HUES48 (cell line): ENCODE data around the gene PPP1R13B.

Source experiments
- H3K27ac ChIP-seq: one replicate; pipeline ENCODE4 v1.7.0; 2013; ENCODE audit warnings: low read depth, low read length, inconsistent platforms
- H3K27me3 ChIP-seq: 2 replicates; pipeline ENCODE4 v1.6.1; 2013; ENCODE audit warnings: mild to moderate bottlenecking, low read length; ENCODE audit not compliant: control insufficient read depth, insufficient read depth
- H3K36me3 ChIP-seq: 2 replicates; pipeline ENCODE4 v1.6.1; 2013; ENCODE audit warnings: low read length; ENCODE audit not compliant: control insufficient read depth, insufficient read depth
- H3K4me1 ChIP-seq: 2 replicates; pipeline ENCODE4 v1.6.1; 2013; ENCODE audit warnings: mild to moderate bottlenecking, low read length; ENCODE audit not compliant: control insufficient read depth, insufficient read depth
- H3K4me3 ChIP-seq: 2 replicates; pipeline ENCODE4 v1.5.1; 2013; ENCODE audit warnings: mild to moderate bottlenecking, low read depth, low read length
- H3K9ac ChIP-seq: 2 replicates; pipeline ENCODE4 v1.6.1; 2013; ENCODE audit warnings: mild to moderate bottlenecking, low read depth, low read length, moderate library complexity
- H3K9me3 ChIP-seq: 2 replicates; pipeline ENCODE4 v1.6.1; 2013; ENCODE audit warnings: low read length; ENCODE audit not compliant: control insufficient read depth, insufficient read depth

The PPP1R13B gene

GRCh38 chr14:103738701-103739451, 108.5 kb downstream of the PPP1R13B start:
- no peaks in the 10 kb centered on the region for H3K9me3 ChIP-seq

DNA sequence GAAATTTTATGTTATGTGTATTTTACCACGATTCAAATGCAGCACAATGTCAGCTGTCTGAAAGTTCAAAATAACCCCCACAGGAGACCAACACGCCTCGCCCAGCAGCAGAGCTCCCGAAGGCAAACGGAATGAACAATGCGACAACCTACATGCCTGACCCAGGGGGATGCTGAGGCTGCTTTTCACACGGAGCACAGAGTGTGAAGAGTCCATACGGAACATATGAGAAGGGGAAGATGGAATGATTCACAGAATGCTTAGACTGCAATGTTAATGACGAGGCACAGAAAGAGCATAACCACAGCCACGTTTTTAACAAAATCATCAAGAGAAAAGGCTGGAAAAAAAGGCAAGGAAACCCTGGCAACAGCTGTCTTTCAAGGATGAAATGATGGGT, 109.2 kb downstream of the PPP1R13B start:
- no peaks in the 10 kb centered on the region for H3K9me3 ChIP-seq
- no peaks in the 10 kb centered on the region for H3K27me3 ChIP-seq
- no peak overlapping the region for H3K9ac ChIP-seq
- no peak overlapping the region for H3K27ac ChIP-seq
- no peak overlapping the region for H3K4me3 ChIP-seq
- H3K36me3 ChIP-seq, result peaks cover 12% of the 10 kb centered on the region; the same call in 1 of the 2 replicates
- no peaks in the 10 kb centered on the region for H3K4me1 ChIP-seq

More at GRCh38 chr14:103738701-103739451, 108.5 kb downstream of the PPP1R13B start:
- no peak overlapping the region for H3K27ac ChIP-seq
- H3K36me3 ChIP-seq, result peaks cover 5% of the 10 kb centered on the region; the same call in 1 of the 2 replicates
- no peak overlapping the region for H3K4me3 ChIP-seq
- H3K4me1 ChIP-seq, result no peaks in the 10 kb centered on the region
- no peak overlapping the region for H3K9ac ChIP-seq
- no peaks in the 10 kb centered on the region for H3K27me3 ChIP-seq

DNA sequence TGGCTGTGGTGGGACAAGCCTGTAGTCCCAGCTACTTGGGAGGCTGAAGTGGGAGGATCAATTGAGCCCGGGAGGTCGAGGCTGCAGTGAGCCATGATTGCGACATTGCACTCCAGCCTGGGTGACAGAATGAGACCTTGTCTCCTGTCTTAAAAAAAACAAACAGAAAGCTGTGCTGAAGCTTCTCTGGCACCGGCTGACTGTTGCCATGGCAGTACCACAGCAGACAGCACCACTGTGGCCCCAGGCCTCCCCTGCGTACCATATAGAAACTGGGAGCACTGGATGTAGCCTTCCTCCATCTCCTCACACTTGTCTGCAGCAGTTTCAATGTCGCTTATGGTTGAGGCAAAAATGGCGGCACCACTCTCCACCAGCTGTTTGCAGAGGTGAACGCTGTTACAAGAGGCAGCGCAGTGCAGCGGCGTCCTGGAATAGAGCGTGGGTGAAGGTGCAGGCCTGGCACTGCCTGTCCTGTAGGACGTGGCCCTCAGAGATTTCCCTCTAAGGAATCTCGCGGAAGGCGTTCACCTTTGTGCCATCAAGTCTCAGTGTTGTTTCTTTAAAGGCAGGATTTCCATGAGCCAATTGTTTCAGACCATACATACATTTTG, 109.8 kb downstream of the PPP1R13B start:
- Histone ChIP-seq H3K36me3 (peaks cover 19% of the 10 kb centered on the region), H3K27ac (no peak overlapping the region), H3K9me3 (no peaks in the 10 kb centered on the region)

GRCh38 chr14:103736546-103737431, 110.6 kb downstream of the PPP1R13B start:
- H3K9me3 ChIP-seq, result no peaks in the 10 kb centered on the region
- H3K4me3 ChIP-seq, result no peak overlapping the region
- no peak overlapping the region for H3K9ac ChIP-seq
- no peak overlapping the region for H3K27ac ChIP-seq
- H3K27me3 ChIP-seq, result no peaks in the 10 kb centered on the region
- peaks cover 22% of the 10 kb centered on the region for H3K36me3 ChIP-seq
- no peaks in the 10 kb centered on the region for H3K4me1 ChIP-seq

More for the DNA sequence above, 109.8 kb downstream of the PPP1R13B start:
- Histone ChIP-seq H3K9ac (no peak overlapping the region), H3K27me3 (no peaks in the 10 kb centered on the region), H3K4me1 (no peaks in the 10 kb centered on the region), H3K4me3 (no peak overlapping the region)

GRCh38 chr14:103735815-103736545, 111.4 kb downstream of the PPP1R13B start:
- no peaks in the 10 kb centered on the region for H3K4me1 ChIP-seq
- H3K9ac ChIP-seq, result no peak overlapping the region
- H3K9me3 ChIP-seq, result no peaks in the 10 kb centered on the region
- H3K27ac ChIP-seq, result no peak overlapping the region
- H3K36me3 ChIP-seq, result peaks cover 26% of the 10 kb centered on the region
- no peak overlapping the region for H3K4me3 ChIP-seq
- H3K27me3 ChIP-seq, result no peaks in the 10 kb centered on the region

DNA sequence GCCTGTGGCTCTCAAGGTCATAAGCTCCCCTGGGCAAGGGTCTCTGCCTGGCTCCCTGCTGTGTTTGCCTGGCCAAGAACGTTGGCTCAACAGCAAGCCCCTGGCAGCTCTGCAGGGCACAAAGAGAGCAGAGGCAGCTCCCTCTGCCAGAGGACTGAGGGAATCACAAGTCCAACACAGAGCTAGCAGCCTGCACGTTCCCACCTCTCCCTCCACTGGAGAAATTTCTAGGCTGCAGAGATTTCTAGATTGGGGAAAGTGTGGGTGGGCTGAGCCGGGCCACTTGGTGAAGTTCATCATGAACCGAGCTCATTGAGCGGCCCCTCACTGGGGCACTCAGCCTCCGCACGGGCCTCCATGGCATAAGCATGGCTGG, 111.9 kb downstream of the PPP1R13B start:
- Histone ChIP-seq H3K4me3 (no peak overlapping the region), H3K9ac (no peak overlapping the region), H3K9me3 (no peaks in the 10 kb centered on the region), H3K36me3 (peaks cover 29% of the 10 kb centered on the region), H3K27me3 (no peaks in the 10 kb centered on the region), H3K4me1 (no peaks in the 10 kb centered on the region), H3K27ac (no peak overlapping the region)

GRCh38 chr14:103735022-103735421, 112.4 kb downstream of the PPP1R13B start:
- no peak overlapping the region for H3K4me3 ChIP-seq
- H3K9ac ChIP-seq, result no peak overlapping the region
- peaks cover 33% of the 10 kb centered on the region for H3K36me3 ChIP-seq
- H3K4me1 ChIP-seq, result no peaks in the 10 kb centered on the region
- no peaks in the 10 kb centered on the region for H3K27me3 ChIP-seq
- no peaks in the 10 kb centered on the region for H3K9me3 ChIP-seq
- no peak overlapping the region for H3K27ac ChIP-seq

- Histone ChIP-seq H3K36me3 (peaks cover 40% of the 10 kb centered on the region), H3K4me3 (no peak overlapping the region), H3K4me1 (no peaks in the 10 kb centered on the region), H3K9me3 (no peaks in the 10 kb centered on the region), H3K9ac (no peak overlapping the region), H3K27ac (no peak overlapping the region), H3K27me3 (no peaks in the 10 kb centered on the region)
Measured at GRCh38 chr14:103734081-103734888, 113.1 kb downstream of the PPP1R13B start.

DNA sequence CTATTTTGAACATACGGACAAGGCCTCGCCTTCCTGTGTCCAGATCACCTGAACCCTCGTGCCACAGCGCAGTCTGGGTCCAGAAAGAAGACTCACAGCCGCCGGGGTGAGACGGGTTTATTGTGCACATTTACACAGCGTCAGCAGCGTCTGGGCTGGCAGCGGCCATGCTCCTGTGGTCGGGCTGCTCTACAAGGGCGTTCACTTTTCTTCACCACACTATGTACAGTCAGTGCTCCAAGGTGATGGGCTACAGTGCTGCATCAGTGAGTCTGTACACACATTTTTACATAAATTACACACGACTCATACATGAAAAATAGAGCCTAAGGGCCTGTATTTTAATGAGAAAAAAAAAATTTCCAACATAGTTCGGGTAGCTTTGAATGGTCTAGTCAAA, 113.7 kb downstream of the PPP1R13B start:
- Histone ChIP-seq H3K9ac (no peak overlapping the region), H3K4me3 (no peak overlapping the region), H3K27ac (no peak overlapping the region), H3K36me3 (peaks cover 45% of the 10 kb centered on the region), H3K9me3 (no peaks in the 10 kb centered on the region), H3K27me3 (no peaks in the 10 kb centered on the region), H3K4me1 (no peaks in the 10 kb centered on the region)
